ENCODE results near the gene TEX11.

The TEX11 gene

GRCh38 chrX:70635669-70636068 is 272.8 kb downstream of the TEX11 start (continued):
- TF ChIP-seq OSR2 (tag by site-specific recombination; IDR thresholded peaks at IDR 0.05) (no peak), ZNF404 (tag by site-specific recombination; IDR thresholded peaks at IDR 0.05) (no peak), ZNF596 (tag by site-specific recombination; IDR thresholded peaks at IDR 0.05) (no peak), ZNF18 (tag by site-specific recombination; IDR thresholded peaks at IDR 0.05) (no peak), ZNF155 (tag by site-specific recombination; IDR thresholded peaks at IDR 0.05) (no peak), ZNF514 (tag by site-specific recombination; IDR thresholded peaks at IDR 0.05) (no peak), ZNF664 (tag by site-specific recombination; IDR thresholded peaks at IDR 0.05) (no peak), ZNF16 (tag by site-specific recombination; IDR thresholded peaks at IDR 0.05; ENCODE audit: low read depth) (no peak), ZNF629 (tag by site-specific recombination; IDR thresholded peaks at IDR 0.05) (no peak)

- H3K27ac ChIP-seq (ENCODE audit: extremely low read depth, low read depth, low read length): no peak overlapping the region
- no peaks in the 10 kb centered on the region for H3K4me1 ChIP-seq (ENCODE audit: control insufficient read depth, insufficient read depth, low read length)
- ChIA-PET POLR2A (interaction anchor here (0.6 kb wide), 1 partner anchor 182 kb away, joined by 3 read pairs; no protein-coding TSS in a partner anchor), CTCF (no interaction called here)
- H3K4me3 ChIP-seq (ENCODE audit: low read depth, low read length): no peak overlapping the region
- no peaks in the 10 kb centered on the region for H3K36me3 ChIP-seq (ENCODE audit: control insufficient read depth in 2 of 2, insufficient read depth in 1 of 2, low read length in 2 of 2)
- TF ChIP-seq INSM2 (tag by site-specific recombination; IDR thresholded peaks at IDR 0.05): no peak
- no peak for TF ChIP-seq ZNF521 (tag by site-specific recombination; IDR thresholded peaks at IDR 0.05)
- TF ChIP-seq TCF7L2 (IDR thresholded peaks at IDR 0.05; ENCODE audit: borderline replicate concordance, low read depth, low read length): no peak
- no peak for TF ChIP-seq ZBTB1 (tag by site-specific recombination; IDR thresholded peaks at IDR 0.05)
- no peak for TF ChIP-seq SP2 (tag by site-specific recombination; IDR thresholded peaks at IDR 0.05)
- H3K9me3 ChIP-seq (ENCODE audit: control insufficient read depth, insufficient read depth, low read depth, low read length): no peaks in the 10 kb centered on the region
Measured at GRCh38 chrX:70635227-70635626, 273.3 kb downstream of the TEX11 start.

GRCh38 chrX:70621743-70622142 is 286.8 kb downstream of the TEX11 start:
- no peaks in the 10 kb centered on the region for H3K4me1 ChIP-seq (ENCODE audit: control insufficient read depth, insufficient read depth, low read length)
- CTCF ChIA-PET: no interaction called here
- no peak for TF ChIP-seq ZSCAN18 (tag by site-specific recombination; IDR thresholded peaks at IDR 0.05)
- no peaks in the 10 kb centered on the region for H3K36me3 ChIP-seq (ENCODE audit: control insufficient read depth in 2 of 2, insufficient read depth in 1 of 2, low read length in 2 of 2)
- H3K9me3 ChIP-seq (ENCODE audit: control insufficient read depth, insufficient read depth, low read depth, low read length): no peaks in the 10 kb centered on the region; the same call in none of the 2 replicates
- H3K4me3 ChIP-seq (ENCODE audit: low read depth, low read length): no peak overlapping the region
- H3K27ac ChIP-seq (ENCODE audit: extremely low read depth, low read depth, low read length): no peak overlapping the region
- POLR2A ChIA-PET: no interaction called here

GRCh38 chrX:70618467-70618866 is 290.0 kb downstream of the TEX11 start:
- Histone ChIP-seq H3K36me3 (ENCODE audit: control insufficient read depth in 2 of 2, insufficient read depth in 1 of 2, low read length in 2 of 2) (no peaks in the 10 kb centered on the region), H3K4me3 (ENCODE audit: low read depth, low read length) (no peak overlapping the region), H3K27ac (ENCODE audit: extremely low read depth, low read depth, low read length) (no peak overlapping the region), H3K9me3 (ENCODE audit: control insufficient read depth, insufficient read depth, low read depth, low read length) (no peaks in the 10 kb centered on the region), H3K4me1 (ENCODE audit: control insufficient read depth, insufficient read depth, low read length) (no peaks in the 10 kb centered on the region)
- CTCF ChIA-PET: no interaction called here
- POLR2A ChIA-PET: no interaction called here
- no peak for TF ChIP-seq GLI2 (tag by site-specific recombination; IDR thresholded peaks at IDR 0.05; ENCODE audit: borderline replicate concordance, low read depth)
- no peak for TF ChIP-seq ZNF138 (tag by site-specific recombination; IDR thresholded peaks at IDR 0.05; ENCODE audit: borderline replicate concordance)
